Measurements from ENCODE around the gene ETV6. TPM values are rescaled to one million over a fixed set of nuclear protein-coding genes. Genes with fewer than 3 reads are reported as not detected.

Gene ETV6
- total and polyA plus RNA-seq, 9 of the 15 experiments (the other 6 are each of a cell fraction or from before 2014, with no cell fraction given), result 0.81 to 12.7 (median 4.1) TPM

DNA sequence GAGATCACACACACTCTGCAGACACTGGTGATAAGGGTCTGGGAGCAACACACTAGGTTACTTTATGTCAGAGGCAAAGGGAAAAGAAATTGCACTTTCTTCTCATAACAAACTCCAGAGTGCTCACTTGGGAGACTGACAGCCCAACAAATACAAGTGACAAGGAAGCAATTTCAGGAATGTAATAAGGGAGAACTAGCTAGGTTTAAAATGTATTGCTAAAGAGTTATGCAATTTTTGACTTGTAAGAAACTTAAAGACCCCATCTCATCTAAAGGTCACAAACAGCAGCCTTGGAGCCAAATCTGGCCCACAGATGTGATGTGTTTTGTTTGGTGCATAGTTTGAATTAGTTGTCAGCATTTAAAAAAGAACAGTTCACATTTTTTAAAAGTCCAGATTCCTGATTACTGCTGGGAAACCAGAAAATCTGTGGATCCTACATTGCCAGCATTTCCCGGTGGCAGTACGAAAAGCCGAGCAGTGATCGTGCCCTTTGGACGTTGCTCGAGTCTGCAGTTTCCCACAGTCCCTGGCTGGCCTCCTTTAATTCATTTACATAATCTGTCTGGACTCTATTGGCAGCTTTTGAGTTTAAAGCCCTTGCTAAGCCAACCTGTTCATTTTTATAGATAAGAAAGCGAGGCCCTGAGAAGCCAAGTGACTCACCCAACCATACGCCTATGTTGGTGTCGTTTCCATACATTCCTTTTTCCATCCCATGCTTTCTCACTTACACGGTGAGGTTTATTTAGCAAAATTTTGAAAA lies 42.0 kb upstream of the ETV6 start:
- no peaks in the 10 kb centered on the region for H4K20me1 ChIP-seq (replicated peaks; ENCODE audit: control insufficient read depth, insufficient read depth, low read length)
- no peak overlapping the region for H3K4me2 ChIP-seq (ENCODE audit: insufficient read depth, low read length)
- no peak for ATAC-seq
- 0 out of 2 replicates have a peak overlapping the region, but pooled peaks have one; percentile 31 for H2AFZ ChIP-seq (ENCODE audit: low read depth, low read length)
- ChIA-PET CTCF (ENCODE audit: low intra/inter-chr PET ratio) (no interaction called here), POLR2A (no interaction called here)
- H3K27me3 ChIP-seq (ENCODE audit: control insufficient read depth in 2 of 2, insufficient read depth in 2 of 2, low read length in 2 of 2), result no peaks in the 10 kb centered on the region
- H3K9me1 ChIP-seq (ENCODE audit: control insufficient read depth, insufficient read depth, low read length), result no peaks in the 10 kb centered on the region
- in situ Hi-C loops (cut with MboI), result no loop called here
- no peaks in the 10 kb centered on the region for H3K9me3 ChIP-seq (replicated peaks; ENCODE audit: control insufficient read depth, insufficient read depth, low read depth, low read length)
- H3K36me3 ChIP-seq (ENCODE audit: control insufficient read depth, insufficient read depth, low read length), result no peaks in the 10 kb centered on the region
- no peak overlapping the region for H3K27ac ChIP-seq (ENCODE audit: extremely low read depth, low read depth, low read length)
- 19% methylated on average over 10 of the region's 10 CpGs for WGBS (ENCODE audit: insufficient coverage, low coverage, missing lambda C conversion rate)
- H3K79me2 ChIP-seq (ENCODE audit: control insufficient read depth, insufficient read depth, low read length), result no peaks in the 10 kb centered on the region
- intact Hi-C loops (cut with micrococcal nuclease), result no loop called here
- no peak for FAIRE-seq
- peaks cover 0 to 8% of the 10 kb centered on the region in 2 experiments; a peak in 2 of 5 replicates for H3K4me1 ChIP-seq (replicated peaks in 1 of 2; ENCODE audit: control insufficient read depth in 2 of 2, insufficient read depth in 2 of 2, low read length in 2 of 2)
- DNase-seq (ENCODE audit: extremely low read depth in 1 of 4, low spot score in 3 of 4), result no peak
- H3K9ac ChIP-seq (ENCODE audit: insufficient read depth in 1 of 2, low read depth in 2 of 2, low read length in 2 of 2), result no peak overlapping the region
- TF ChIP-seq PHF8 (IDR thresholded peaks at IDR 0.05; ENCODE audit: borderline replicate concordance, low read length) (no peak), ZBED1 (IDR thresholded peaks at IDR 0.05) (no peak), ZNF717 (CRISPR knock-in tag; IDR thresholded peaks at IDR 0.05) (no peak), POLR2AphosphoS2 (IDR thresholded peaks at IDR 0.05; ENCODE audit: low read length) (no peak), MAFK (IDR thresholded peaks at IDR 0.05; ENCODE audit: low read length) (no peak)
- BruUV-seq (replicated peaks), result no TSS peak
- H3K4me3 ChIP-seq, result no peak overlapping the region

DNA sequence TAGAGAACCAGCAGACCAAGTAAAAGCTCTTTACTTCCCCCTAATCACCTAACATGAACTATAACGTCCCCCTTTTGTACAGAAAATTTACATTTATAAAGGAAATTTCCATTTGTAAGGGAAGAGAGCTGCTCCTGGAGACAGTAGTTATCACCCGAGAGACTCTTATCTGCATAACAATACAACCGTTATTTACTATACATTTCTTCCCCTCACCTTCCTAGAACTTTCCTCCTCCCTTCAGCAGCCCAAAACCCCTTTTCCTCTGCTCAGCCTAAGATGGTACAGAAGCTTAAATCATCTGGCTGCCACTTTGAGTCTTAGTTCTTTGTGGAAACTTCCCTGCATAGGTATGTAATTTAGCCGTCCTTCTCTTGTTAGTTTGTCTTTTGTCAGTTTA lies 40.4 kb upstream of the ETV6 start:
- Histone ChIP-seq H3K4me1 (replicated peaks in 1 of 2; ENCODE audit: control insufficient read depth in 2 of 2, insufficient read depth in 2 of 2, low read length in 2 of 2) (peaks cover 0 to 8% of the 10 kb centered on the region in 2 experiments; a peak in 2 of 5 replicates), H3K27ac (ENCODE audit: extremely low read depth, low read depth, low read length) (peak overlapping the region; percentile 22; the same call in 1 of the 3 replicates), H3K79me2 (ENCODE audit: control insufficient read depth, insufficient read depth, low read length) (no peaks in the 10 kb centered on the region), H2AFZ (ENCODE audit: low read depth, low read length) (peak overlapping the region; percentile 86), H3K4me2 (ENCODE audit: insufficient read depth, low read length) (no peak overlapping the region), H3K4me3 (no peak overlapping the region), H3K9me3 (replicated peaks; ENCODE audit: control insufficient read depth, insufficient read depth, low read depth, low read length) (no peaks in the 10 kb centered on the region), H3K9me1 (ENCODE audit: control insufficient read depth, insufficient read depth, low read length) (no peaks in the 10 kb centered on the region), H4K20me1 (replicated peaks; ENCODE audit: control insufficient read depth, insufficient read depth, low read length) (no peaks in the 10 kb centered on the region), H3K9ac (ENCODE audit: insufficient read depth in 1 of 2, low read depth in 2 of 2, low read length in 2 of 2) (no peak overlapping the region; a peak in 1 of 4 replicates), H3K36me3 (ENCODE audit: control insufficient read depth, insufficient read depth, low read length) (no peaks in the 10 kb centered on the region), H3K27me3 (ENCODE audit: control insufficient read depth in 2 of 2, insufficient read depth in 2 of 2, low read length in 2 of 2) (no peaks in the 10 kb centered on the region)
- no peak for FAIRE-seq
- no peak for TF ChIP-seq ZNF24 (IDR thresholded peaks at IDR 0.05)
- TF ChIP-seq PHB2 (IDR thresholded peaks at IDR 0.05; ENCODE audit: low read depth), result no peak
- TF ChIP-seq SOX6 (IDR thresholded peaks at IDR 0.05), result peak; percentile 14; the same call in 1 of the 2 replicates
- in situ Hi-C loops (cut with MboI), result no loop called here
- ATAC-seq, result no peak
- no peak for DNase-seq (ENCODE audit: extremely low read depth in 1 of 4, low spot score in 3 of 4)
- WGBS (ENCODE audit: insufficient coverage, low coverage, missing lambda C conversion rate), result 3% methylated on average over 4 of the region's 4 CpGs
- ChIA-PET CTCF (ENCODE audit: low intra/inter-chr PET ratio) (no interaction called here), POLR2A (interaction anchor here (1.1 kb wide), 1 partner anchor 22 kb away, joined by 4 read pairs; no protein-coding TSS in a partner anchor)
- intact Hi-C loops (cut with micrococcal nuclease), result no loop called here
- no TSS peak for BruUV-seq (replicated peaks)
